ENCODE results near the gene RB1. TPM values are rescaled to one million over a fixed set of nuclear protein-coding genes. Genes with fewer than 3 reads are reported as not detected.

RB1 gene
- polyA plus RNA-seq, 1 donor from 2014 or later: 29.5 TPM

DNA sequence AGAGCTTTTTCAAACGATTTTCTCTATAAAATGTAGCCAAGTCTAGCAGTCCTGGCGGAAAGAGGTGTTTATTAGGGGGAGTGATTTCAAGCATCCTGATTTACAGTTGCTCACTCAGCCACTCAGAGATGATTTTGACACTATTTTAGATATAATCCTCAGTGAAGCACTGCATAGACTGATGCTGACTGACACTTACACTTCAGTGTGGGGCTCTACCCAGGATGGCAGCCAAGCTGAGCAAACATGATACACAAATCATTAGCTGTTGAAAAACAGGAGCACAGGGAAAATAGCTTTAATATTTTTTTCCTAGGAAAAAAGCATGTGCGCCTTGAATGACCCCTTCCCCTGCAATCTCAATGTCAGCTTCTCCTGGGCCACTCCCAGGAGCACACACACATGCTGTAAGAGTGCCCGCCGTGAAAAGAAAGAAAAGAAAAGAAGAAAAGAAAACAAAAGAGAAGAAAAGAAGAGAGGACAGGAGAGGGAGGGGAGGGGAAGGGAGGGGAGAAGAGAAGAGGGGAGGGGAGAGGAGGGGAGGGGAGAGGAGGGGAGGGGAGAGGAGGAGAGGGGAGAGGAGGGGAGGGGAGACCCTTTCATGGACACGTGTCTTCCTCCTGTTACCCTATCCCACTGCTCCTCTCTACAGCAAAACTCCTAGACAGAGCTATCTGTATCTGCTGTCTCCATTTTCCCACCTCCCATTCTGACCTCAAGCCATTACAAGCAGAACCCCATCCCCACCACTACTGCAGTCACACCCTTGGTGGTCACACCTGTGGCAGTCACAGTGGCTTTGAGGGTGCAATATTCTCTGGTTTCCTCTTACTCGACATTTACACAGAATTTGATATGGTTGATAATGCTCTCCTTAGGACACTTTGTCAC is 193.0 kb downstream of the RB1 start:
- Histone ChIP-seq H3K9me3 (ENCODE audit: low read length) (no peaks in the 10 kb centered on the region), H3K79me2 (replicated peaks; ENCODE audit: insufficient read depth, low read length) (no peaks in the 10 kb centered on the region), H3K9me2 (ENCODE audit: insufficient read depth, low read length) (no peaks in the 10 kb centered on the region), H3K9ac (ENCODE audit: low read length) (no peak overlapping the region), H3K4me3 (ENCODE audit: low read length) (no peak overlapping the region), H3F3A (ENCODE audit: insufficient read depth, low read length, poor library complexity, severe bottlenecking) (no peaks in the 10 kb centered on the region), H2AFZ (ENCODE audit: low read depth, low read length) (no peak overlapping the region), H3K27ac (ENCODE audit: low read length) (no peak overlapping the region), H3K36me3 (ENCODE audit: insufficient read depth, low read length) (no peaks in the 10 kb centered on the region), H3K27me3 (ENCODE audit: insufficient read depth, low read depth, low read length) (no peaks in the 10 kb centered on the region), H4K20me1 (ENCODE audit: insufficient read depth) (no peaks in the 10 kb centered on the region), H3K4me2 (ENCODE audit: low read length) (no peak overlapping the region)
- TF ChIP-seq, protein P1, sequence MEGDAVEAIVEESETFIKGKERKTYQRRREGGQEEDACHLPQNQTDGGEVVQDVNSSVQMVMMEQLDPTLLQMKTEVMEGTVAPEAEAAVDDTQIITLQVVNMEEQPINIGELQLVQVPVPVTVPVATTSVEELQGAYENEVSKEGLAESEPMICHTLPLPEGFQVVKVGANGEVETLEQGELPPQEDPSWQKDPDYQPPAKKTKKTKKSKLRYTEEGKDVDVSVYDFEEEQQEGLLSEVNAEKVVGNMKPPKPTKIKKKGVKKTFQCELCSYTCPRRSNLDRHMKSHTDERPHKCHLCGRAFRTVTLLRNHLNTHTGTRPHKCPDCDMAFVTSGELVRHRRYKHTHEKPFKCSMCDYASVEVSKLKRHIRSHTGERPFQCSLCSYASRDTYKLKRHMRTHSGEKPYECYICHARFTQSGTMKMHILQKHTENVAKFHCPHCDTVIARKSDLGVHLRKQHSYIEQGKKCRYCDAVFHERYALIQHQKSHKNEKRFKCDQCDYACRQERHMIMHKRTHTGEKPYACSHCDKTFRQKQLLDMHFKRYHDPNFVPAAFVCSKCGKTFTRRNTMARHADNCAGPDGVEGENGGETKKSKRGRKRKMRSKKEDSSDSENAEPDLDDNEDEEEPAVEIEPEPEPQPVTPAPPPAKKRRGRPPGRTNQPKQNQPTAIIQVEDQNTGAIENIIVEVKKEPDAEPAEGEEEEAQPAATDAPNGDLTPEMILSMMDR (IDR thresholded peaks at IDR 0.05; ENCODE audit: poor library complexity, severe bottlenecking): no peak
- TF ChIP-seq EP300 (conservative IDR thresholded peaks at IDR 0.05; ENCODE audit: poor library complexity, severe bottlenecking) (no peak), EZH2 (IDR thresholded peaks at IDR 0.05; ENCODE audit: borderline replicate concordance, insufficient read depth, low read length, poor library complexity, severe bottlenecking) (no peak), POLR2AphosphoS5 (IDR thresholded peaks at IDR 0.05) (no peak), TAF1 (IDR thresholded peaks at IDR 0.05; ENCODE audit: low read depth) (no peak), SMC3 (conservative IDR thresholded peaks at IDR 0.05; ENCODE audit: poor library complexity) (no peak), MXI1 (conservative IDR thresholded peaks at IDR 0.05; ENCODE audit: poor library complexity, severe bottlenecking) (no peak), RAD21 (conservative IDR thresholded peaks at IDR 0.05) (no peak)
- TF ChIP-seq, protein P2, sequence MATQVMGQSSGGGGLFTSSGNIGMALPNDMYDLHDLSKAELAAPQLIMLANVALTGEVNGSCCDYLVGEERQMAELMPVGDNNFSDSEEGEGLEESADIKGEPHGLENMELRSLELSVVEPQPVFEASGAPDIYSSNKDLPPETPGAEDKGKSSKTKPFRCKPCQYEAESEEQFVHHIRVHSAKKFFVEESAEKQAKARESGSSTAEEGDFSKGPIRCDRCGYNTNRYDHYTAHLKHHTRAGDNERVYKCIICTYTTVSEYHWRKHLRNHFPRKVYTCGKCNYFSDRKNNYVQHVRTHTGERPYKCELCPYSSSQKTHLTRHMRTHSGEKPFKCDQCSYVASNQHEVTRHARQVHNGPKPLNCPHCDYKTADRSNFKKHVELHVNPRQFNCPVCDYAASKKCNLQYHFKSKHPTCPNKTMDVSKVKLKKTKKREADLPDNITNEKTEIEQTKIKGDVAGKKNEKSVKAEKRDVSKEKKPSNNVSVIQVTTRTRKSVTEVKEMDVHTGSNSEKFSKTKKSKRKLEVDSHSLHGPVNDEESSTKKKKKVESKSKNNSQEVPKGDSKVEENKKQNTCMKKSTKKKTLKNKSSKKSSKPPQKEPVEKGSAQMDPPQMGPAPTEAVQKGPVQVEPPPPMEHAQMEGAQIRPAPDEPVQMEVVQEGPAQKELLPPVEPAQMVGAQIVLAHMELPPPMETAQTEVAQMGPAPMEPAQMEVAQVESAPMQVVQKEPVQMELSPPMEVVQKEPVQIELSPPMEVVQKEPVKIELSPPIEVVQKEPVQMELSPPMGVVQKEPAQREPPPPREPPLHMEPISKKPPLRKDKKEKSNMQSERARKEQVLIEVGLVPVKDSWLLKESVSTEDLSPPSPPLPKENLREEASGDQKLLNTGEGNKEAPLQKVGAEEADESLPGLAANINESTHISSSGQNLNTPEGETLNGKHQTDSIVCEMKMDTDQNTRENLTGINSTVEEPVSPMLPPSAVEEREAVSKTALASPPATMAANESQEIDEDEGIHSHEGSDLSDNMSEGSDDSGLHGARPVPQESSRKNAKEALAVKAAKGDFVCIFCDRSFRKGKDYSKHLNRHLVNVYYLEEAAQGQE (IDR thresholded peaks at IDR 0.05; ENCODE audit: borderline replicate concordance): no peak

DNA sequence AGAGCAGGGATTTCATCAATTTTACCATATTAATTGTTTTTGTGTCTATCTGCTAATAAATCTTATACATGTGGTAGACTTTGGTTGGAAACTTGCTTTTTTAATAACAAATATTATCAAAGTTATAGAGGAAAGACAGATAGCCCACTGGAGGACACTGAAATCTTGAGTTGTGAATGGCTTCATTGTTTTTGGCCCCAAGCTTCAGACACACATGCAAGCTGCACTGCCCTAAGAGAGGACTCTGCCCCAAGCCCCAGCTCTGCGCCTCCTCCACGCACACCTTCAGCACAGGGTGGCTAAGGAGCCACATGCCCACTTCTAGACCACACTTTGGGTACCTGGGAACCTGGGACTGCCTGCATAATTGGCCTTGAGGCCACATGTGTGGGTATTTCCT is 194.1 kb downstream of the RB1 start:
- Histone ChIP-seq H3F3A (ENCODE audit: insufficient read depth, low read length, poor library complexity, severe bottlenecking) (no peaks in the 10 kb centered on the region), H2AFZ (ENCODE audit: low read depth, low read length) (no peak overlapping the region), H3K27me3 (ENCODE audit: insufficient read depth, low read depth, low read length) (no peaks in the 10 kb centered on the region), H4K20me1 (ENCODE audit: insufficient read depth) (no peaks in the 10 kb centered on the region), H3K9me2 (ENCODE audit: insufficient read depth, low read length) (no peaks in the 10 kb centered on the region), H3K27ac (ENCODE audit: low read length) (no peak overlapping the region), H3K36me3 (ENCODE audit: insufficient read depth, low read length) (no peaks in the 10 kb centered on the region), H3K79me2 (replicated peaks; ENCODE audit: insufficient read depth, low read length) (no peaks in the 10 kb centered on the region), H3K4me3 (ENCODE audit: low read length) (no peak overlapping the region), H3K4me2 (ENCODE audit: low read length) (no peak overlapping the region), H3K9me3 (ENCODE audit: low read length) (no peaks in the 10 kb centered on the region), H3K9ac (ENCODE audit: low read length) (no peak overlapping the region)
- TF ChIP-seq, protein P2 (IDR thresholded peaks at IDR 0.05; ENCODE audit: borderline replicate concordance): no peak
- TF ChIP-seq TAF1 (IDR thresholded peaks at IDR 0.05; ENCODE audit: low read depth) (no peak), EP300 (conservative IDR thresholded peaks at IDR 0.05; ENCODE audit: poor library complexity, severe bottlenecking) (no peak), EZH2 (IDR thresholded peaks at IDR 0.05; ENCODE audit: borderline replicate concordance, insufficient read depth, low read length, poor library complexity, severe bottlenecking) (no peak), MXI1 (conservative IDR thresholded peaks at IDR 0.05; ENCODE audit: poor library complexity, severe bottlenecking) (no peak), POLR2AphosphoS5 (IDR thresholded peaks at IDR 0.05) (no peak), RAD21 (conservative IDR thresholded peaks at IDR 0.05) (no peak), SMC3 (conservative IDR thresholded peaks at IDR 0.05; ENCODE audit: poor library complexity) (no peak)
- TF ChIP-seq, protein P1 (IDR thresholded peaks at IDR 0.05; ENCODE audit: poor library complexity, severe bottlenecking): no peak

All from neural cell (in vitro differentiated cells).